Aorta (tissue), 5 donors: ENCODE results near the gene PPP1R2C. TPM values are rescaled to one million over a fixed set of nuclear protein-coding genes. Genes with fewer than 3 reads are reported as not detected.

Source experiments
- ATAC-seq: fragments of 200-7000 bp; cut with Tn5 transposase; one replicate; pipeline ENCODE4 v1.9.1; 2022; ENCODE audit warnings: moderate library complexity; ENCODE audit not compliant: low FRiP score
- DNase-seq, 2 donors: peaks; one replicate each; pipeline ENCODE4 v3.0.0-alpha.2; 2020
- H3K27ac ChIP-seq, 2 donors: one replicate each; pipeline ENCODE4 v1.5.1; 2013; ENCODE audit warnings: low read length in 2 of 2, mild to moderate bottlenecking in 2 of 2, moderate library complexity in 2 of 2, control low read depth in 1 of 2, inconsistent platforms in 1 of 2, low read depth in 1 of 2
- H3K27me3 ChIP-seq, 2 donors: one replicate each; pipeline ENCODE4 v1.6.1; 2013; ENCODE audit warnings: control low read depth in 1 of 2, low read length in 1 of 2, mild to moderate bottlenecking in 1 of 2, moderate library complexity in 1 of 2; ENCODE audit not compliant: insufficient read depth in 2 of 2, control insufficient read depth in 1 of 2
- H3K36me3 ChIP-seq, 2 donors: one replicate each; pipeline ENCODE4 v1.6.1; 2013; ENCODE audit warnings: control low read depth in 1 of 2, low read length in 1 of 2, mild to moderate bottlenecking in 1 of 2; ENCODE audit not compliant: insufficient read depth in 2 of 2, control insufficient read depth in 1 of 2
- H3K4me1 ChIP-seq, 2 donors: one replicate each; pipeline ENCODE4 v1.6.1; 2013; ENCODE audit warnings: low read length in 2 of 2, control low read depth in 1 of 2, mild to moderate bottlenecking in 1 of 2, moderate library complexity in 1 of 2; ENCODE audit not compliant: insufficient read depth in 2 of 2, control insufficient read depth in 1 of 2
- H3K4me3 ChIP-seq, 2 donors: one replicate each; pipeline ENCODE4 v1.5.1; 2013; ENCODE audit warnings: low read length in 2 of 2, control low read depth in 1 of 2, mild to moderate bottlenecking in 1 of 2
- H3K9me3 ChIP-seq: one replicate; pipeline ENCODE4 v1.6.1; 2013; ENCODE audit warnings: mild to moderate bottlenecking, low read length; ENCODE audit not compliant: control insufficient read depth
- WGBS, 2 donors: extraction: QIAGEN DNeasy Blood & Tissue Kit; methylation state at CpG; one replicate each; pipeline ENCODE4 v1.1.7; 2013; 5-methylcytosine and 5-hydroxymethylcytosine counted together
- intact Hi-C, 2 donors: fragments of 100-400 bp; cut with DNase I; formaldehyde crosslinking; loops; one replicate each; pipeline versions ENCODE4 v1.14.2 to v1.15.0; 2022
- long read RNA-seq, 2 donors: library from polyadenylated mRNA; unstranded; transcript quantifications; one replicate each; pipeline ENCODE4 v2.0.0, GENCODE V29; 2020 to 2021
- polyA plus RNA-seq, 2 donors: library from polyadenylated mRNA; stranded (reverse); fragments of 200-250 nt; gene quantifications; one replicate each; pipeline ENCODE4 v1.2.3, GENCODE V29; 2013
- total RNA-seq, 2 donors: library from RNA; stranded (reverse); fragmentation: NEBNext Ultra II Directional; extraction: Animal tissue kit (Norgen Biotek cat#: 25700); gene quantifications; one replicate each; pipeline ENCODE4 v1.2.1, GENCODE V29; 2021
- donor health status: healthy with polysubstance abuse.
- donor health status: Bipolar disorder and iron deficiency.
- donor health status: DM: no; HTN: no; CAD: no.
- donor health status: DM: no; HTN: no; CAD: no.
- donor health status: DM: yes; HTN: yes; CAD: no.

The PPP1R2C gene
- total RNA-seq (not detected), polyA plus RNA-seq (not detected)
- long read RNA-seq, donor 1 = 0 reads
- long read RNA-seq, donor 2 = 0 reads

DNA sequence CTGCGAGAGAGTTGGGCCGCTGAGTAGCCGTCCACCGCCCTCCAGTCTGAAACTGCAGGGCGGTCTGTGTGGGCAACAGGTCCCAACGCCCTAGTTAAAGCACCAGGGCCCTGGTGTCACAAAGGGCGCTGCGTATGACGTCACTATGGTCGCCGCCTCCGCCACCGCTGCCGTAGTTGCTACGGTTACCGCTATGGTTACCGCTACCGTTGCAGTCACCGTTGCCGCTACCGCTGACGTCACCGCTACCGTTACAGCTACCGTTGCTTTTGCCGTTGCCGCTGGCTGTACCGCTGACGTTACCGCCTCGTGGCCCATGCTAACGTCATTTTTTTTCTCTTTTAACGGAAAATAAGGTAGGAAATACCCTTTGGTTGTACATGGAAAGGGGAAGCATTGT lies at the start of gene PPP1R2C:
PPP1R2C (minus strand) TSS at position 68 of the 400 bp plus-strand sequence. CDS start 84 bp downstream, outside the sequence.
- DNase-seq (no peak), ATAC-seq (no peak)
- WGBS, 2 donors = 49 to 98% methylated on average over 33 of the region's 33 CpGs
- H3K27me3 ChIP-seq = no peaks in the 10 kb centered on the region
- intact Hi-C loops = no loop called here
- no peaks in the 10 kb centered on the region for H3K9me3 ChIP-seq
- H3K27ac ChIP-seq = no peak within 1 kb of the TSS
- no peaks in the 10 kb centered on the region for H3K36me3 ChIP-seq
- no peaks in the 10 kb centered on the region for H3K4me1 ChIP-seq
- no peak within 1 kb of the TSS for H3K4me3 ChIP-seq

DNA sequence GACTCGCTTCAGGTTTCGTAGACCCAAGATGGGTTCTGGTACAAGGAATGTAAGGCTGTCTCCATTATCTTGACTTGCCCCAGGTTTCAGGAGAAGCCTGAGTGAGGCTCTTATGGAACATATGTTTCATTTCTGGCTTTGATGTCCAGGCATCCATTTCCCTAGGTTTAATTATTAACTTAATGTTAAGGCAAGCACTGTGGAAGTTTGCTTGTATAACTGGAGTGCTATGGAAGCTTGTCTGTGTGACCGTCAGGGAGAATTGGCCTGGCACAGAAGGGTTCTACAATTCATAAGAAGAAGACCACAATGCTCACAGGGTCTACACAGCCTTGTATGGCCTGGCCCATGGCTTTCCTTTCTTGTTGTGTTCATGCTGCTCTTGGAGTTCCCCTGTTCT lies 47.2 kb upstream of the PPP1R2C start:
- H3K27ac ChIP-seq = no peak overlapping the region
- H3K36me3 ChIP-seq = no peaks in the 10 kb centered on the region
- WGBS, 2 donors = 92 to 97% methylated on average over 3 of the region's 3 CpGs
- no peaks in the 10 kb centered on the region for H3K9me3 ChIP-seq
- no peak for DNase-seq
- no peaks in the 10 kb centered on the region for H3K27me3 ChIP-seq
- no peak for ATAC-seq
- no peak overlapping the region for H3K4me3 ChIP-seq
- no peaks in the 10 kb centered on the region for H3K4me1 ChIP-seq
- intact Hi-C loops = no loop called here

DNA sequence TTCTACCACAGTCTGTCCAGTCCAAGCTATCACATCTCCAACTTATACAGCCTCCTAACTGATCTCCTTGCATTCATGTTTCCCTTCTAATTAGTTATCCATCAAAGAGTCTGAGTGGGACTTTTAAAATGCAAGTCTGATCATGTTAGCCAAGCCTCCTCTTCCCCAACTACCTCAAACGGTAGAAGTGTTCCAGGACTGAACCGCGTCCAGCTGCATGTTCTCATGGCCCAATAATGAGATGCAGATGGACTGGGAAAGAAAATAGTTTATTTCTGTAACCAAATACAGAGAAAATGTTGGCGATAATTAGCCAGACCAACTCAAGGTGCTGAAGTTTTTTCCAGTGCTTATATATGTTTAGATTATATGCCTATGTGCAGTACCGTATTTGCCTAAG lies 46.6 kb upstream of the PPP1R2C start:
- H3K27me3 ChIP-seq = no peaks in the 10 kb centered on the region
- WGBS, 2 donors = 65 to 85% methylated on average over 5 of the region's 5 CpGs
- ATAC-seq (no peak), DNase-seq (no peak)
- no peak overlapping the region for H3K27ac ChIP-seq
- no peaks in the 10 kb centered on the region for H3K4me1 ChIP-seq
- no peaks in the 10 kb centered on the region for H3K9me3 ChIP-seq
- H3K36me3 ChIP-seq = no peaks in the 10 kb centered on the region
- intact Hi-C loops = no loop called here
- H3K4me3 ChIP-seq = no peak overlapping the region

DNA sequence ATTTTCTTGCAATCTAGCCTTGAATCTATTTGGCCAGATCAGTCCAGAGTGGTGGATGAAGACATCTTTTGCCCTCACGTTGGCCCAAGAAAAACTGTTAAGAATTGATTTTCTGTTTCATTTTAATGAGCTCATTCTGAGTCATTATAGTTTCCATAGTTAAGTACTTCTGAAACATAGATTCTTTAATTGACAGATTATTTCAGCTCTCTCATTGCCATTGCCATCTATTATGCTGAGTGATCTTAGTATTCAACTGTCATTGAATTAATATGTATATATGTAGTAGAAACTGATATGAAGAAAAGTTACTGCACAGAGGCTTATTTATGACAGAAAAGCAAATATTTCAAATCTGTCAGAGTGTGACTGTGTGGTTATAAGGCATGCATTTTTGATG lies 45.5 kb upstream of the PPP1R2C start:
- Histone ChIP-seq H3K27ac (no peak overlapping the region), H3K9me3 (peaks cover 2% of the 10 kb centered on the region), H3K27me3 (no peaks in the 10 kb centered on the region), H3K36me3 (no peaks in the 10 kb centered on the region), H3K4me3 (no peak overlapping the region), H3K4me1 (no peaks in the 10 kb centered on the region)
- ATAC-seq (no peak), DNase-seq (no peak)
- intact Hi-C loops = no loop called here
- WGBS, 2 donors = 74 to 94% methylated on average over 1 of the region's 1 CpG

DNA sequence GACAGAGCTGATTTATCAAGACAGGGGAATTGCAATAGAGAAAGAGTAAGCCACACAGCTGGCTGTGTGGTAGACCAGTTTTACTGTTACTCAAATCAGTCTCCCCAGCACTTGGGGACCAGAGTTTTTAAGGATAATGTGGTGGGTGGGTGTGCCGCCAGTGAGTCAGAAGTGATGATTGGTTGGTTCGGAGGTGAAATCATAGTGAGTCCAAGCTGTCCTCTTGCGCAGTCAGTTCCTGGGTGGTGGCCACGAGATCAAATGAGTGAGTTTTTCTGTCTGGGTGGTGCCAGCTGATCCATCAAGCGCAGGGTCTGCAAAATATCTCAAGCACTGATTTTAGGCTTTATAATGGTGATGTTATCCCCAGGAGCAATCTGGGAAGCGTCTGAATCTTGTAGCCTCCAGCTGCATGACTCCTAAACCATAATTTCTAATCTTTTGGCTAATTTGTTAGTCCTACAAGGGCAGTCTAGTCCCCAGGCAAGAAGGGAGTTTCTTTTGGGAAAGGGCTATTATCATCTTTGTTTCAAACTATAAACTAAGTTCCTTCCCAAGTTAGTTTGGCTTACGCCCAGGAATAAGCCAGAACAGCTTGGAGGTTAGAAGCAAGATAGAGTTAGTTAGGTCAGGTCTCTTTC lies 44.0 kb upstream of the PPP1R2C start:
- Histone ChIP-seq H3K27me3 (no peaks in the 10 kb centered on the region), H3K27ac (no peak overlapping the region), H3K4me1 (no peaks in the 10 kb centered on the region), H3K9me3 (peaks cover 2% of the 10 kb centered on the region), H3K36me3 (no peaks in the 10 kb centered on the region), H3K4me3 (no peak overlapping the region)
- intact Hi-C loops = no loop called here
- ATAC-seq (no peak), DNase-seq (no peak)
- 79% methylated on average over 7 of the region's 7 CpGs for WGBS, 2 donors

DNA sequence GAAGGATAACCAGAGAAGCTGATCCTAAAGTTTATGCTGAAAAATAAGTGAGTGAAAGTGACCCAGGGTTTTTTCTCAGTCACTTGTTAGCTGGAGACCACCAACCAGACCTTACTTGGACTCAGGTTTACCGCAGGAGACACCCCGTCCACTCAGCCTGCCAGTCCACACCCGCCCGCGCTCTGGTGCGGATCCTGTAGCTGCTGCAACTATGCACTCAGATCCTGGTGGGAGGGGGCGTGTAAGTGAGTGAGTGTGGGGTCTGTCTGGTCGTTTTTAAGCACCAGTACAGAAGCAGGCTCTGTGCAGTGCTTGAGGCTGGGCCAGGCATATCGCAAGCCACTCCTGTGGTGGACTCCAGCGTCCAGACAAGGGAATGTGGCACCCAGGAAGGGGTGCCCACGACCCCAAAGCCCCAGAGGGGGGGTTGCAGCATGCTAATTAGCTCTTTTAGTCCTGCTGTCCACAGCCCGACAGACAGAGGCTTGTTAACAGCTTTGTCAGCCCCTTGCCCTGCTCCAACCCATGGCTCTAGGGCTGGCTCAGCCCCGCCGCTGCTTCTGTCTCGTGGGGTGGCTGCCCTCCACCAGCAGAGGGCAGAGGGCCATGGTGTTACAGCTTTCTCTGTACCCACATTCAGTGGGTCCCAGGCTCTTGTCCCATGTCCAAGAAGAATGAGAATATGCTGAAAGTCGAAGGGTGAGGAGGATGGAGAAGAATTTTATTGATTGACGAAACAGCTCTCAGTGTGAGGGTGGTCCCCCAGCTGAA lies 40.4 kb upstream of the PPP1R2C start:
- ATAC-seq (no peak), DNase-seq (no peak)
- Histone ChIP-seq H3K27ac (no peak overlapping the region), H3K36me3 (no peaks in the 10 kb centered on the region), H3K4me1 (no peaks in the 10 kb centered on the region), H3K4me3 (no peak overlapping the region), H3K9me3 (peaks cover 2% of the 10 kb centered on the region), H3K27me3 (no peaks in the 10 kb centered on the region)
- WGBS, 2 donors = 75 to 87% methylated on average over 17 of the region's 17 CpGs
- intact Hi-C loops = no loop called here

DNA sequence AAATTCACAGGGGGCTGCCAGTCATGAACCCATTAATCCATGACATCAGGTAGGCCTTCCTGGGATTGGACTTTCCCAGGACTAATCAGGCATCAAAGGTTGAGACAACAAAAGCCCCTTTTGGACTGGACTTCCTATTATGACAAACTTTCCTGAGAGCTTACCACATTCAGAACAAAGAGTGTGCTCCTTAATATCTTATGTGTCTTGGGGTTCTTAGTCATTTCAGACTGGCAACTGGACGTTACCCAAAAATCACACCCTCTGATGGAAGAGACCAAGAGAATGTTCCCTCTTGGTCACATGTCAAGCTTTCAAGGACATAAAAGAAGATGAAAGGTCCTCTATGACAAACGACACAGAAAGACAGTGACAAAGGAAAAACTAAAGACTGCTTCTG lies 31.6 kb upstream of the PPP1R2C start:
- intact Hi-C loops = no loop called here
- Histone ChIP-seq H3K4me3 (no peak overlapping the region), H3K4me1 (no peaks in the 10 kb centered on the region), H3K27me3 (no peaks in the 10 kb centered on the region), H3K36me3 (no peaks in the 10 kb centered on the region), H3K9me3 (no peaks in the 10 kb centered on the region), H3K27ac (no peak overlapping the region)
- ATAC-seq (no peak), DNase-seq (no peak)
- 71 to 72% methylated on average over 2 of the region's 2 CpGs for WGBS, 2 donors

DNA sequence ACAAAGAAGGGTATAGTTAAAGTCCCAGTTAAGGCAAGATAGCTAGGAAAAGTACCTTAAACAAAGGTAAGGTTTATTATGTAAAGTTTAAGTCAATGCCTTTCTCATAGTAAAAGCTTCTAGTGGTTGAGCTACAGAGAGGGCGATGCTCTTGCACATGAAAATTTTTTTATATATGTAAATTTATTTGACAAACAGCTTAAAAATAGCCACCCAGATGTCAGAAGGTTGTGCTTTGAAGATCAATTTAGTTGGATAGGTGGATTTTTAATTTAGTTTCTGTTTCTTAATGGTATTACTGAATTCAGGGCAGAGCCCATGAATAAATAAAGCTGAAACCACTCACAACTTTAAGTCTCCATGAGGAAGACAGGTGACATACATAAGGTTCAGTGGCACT lies 29.4 kb upstream of the PPP1R2C start:
- ATAC-seq = no peak
- 79 to 98% methylated on average over 1 of the region's 1 CpG for WGBS, 2 donors
- H3K27me3 ChIP-seq = no peaks in the 10 kb centered on the region
- no peak overlapping the region for H3K4me3 ChIP-seq
- no peaks in the 10 kb centered on the region for H3K36me3 ChIP-seq
- no peaks in the 10 kb centered on the region for H3K9me3 ChIP-seq
- DNase-seq = no peak
- intact Hi-C loops = no loop called here
- H3K27ac ChIP-seq = no peak overlapping the region
- H3K4me1 ChIP-seq = no peaks in the 10 kb centered on the region

DNA sequence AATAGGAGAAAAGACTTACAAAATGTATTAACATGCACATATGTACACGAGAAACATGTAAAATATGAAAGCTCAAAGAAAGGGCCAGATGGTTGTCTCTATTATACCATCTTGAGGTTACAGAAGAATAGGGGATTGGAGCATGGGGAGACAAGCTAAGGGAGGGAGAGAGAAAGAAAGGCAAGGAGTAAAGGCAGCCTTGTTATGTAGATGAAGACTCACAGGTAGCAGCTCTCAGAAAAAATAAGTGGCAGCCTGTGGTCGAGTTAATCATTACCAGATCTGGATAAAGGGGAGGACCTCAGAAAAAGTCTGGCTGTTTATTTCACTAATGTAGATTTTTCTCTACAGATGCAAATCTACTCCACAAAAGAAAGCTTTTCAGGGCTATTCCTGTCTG lies 26.6 kb upstream of the PPP1R2C start:
- DNase-seq (no peak), ATAC-seq (no peak)
- H3K27ac ChIP-seq = no peak overlapping the region
- intact Hi-C loops = no loop called here
- no peaks in the 10 kb centered on the region for H3K36me3 ChIP-seq
- no peaks in the 10 kb centered on the region for H3K9me3 ChIP-seq
- H3K4me3 ChIP-seq = no peak overlapping the region
- WGBS, 2 donors = 22 to 53% methylated on average over 2 of the region's 2 CpGs
- H3K4me1 ChIP-seq = no peaks in the 10 kb centered on the region
- H3K27me3 ChIP-seq = no peaks in the 10 kb centered on the region
